Skeletal muscle satellite cell (primary cell): ENCODE data around the gene NSD1.
"Not testable (repeated sequence)": the region's sequence is repeated elsewhere in the genome, so short reads cannot be mapped to it uniquely, and the experiment has no call there.

Source experiments
- H3K27me3 ChIP-seq: 2 replicates; pipeline ENCODE4 v1.7.0; 2013; ENCODE audit warnings: low read length; ENCODE audit not compliant: control insufficient read depth, insufficient read depth
- H3K36me3 ChIP-seq: 2 replicates; pipeline ENCODE4 v1.7.0; 2013; ENCODE audit warnings: mild to moderate bottlenecking, control low read depth, low read length; ENCODE audit not compliant: insufficient read depth
- H3K4me1 ChIP-seq: 2 replicates; pipeline ENCODE4 v1.7.0; 2013; ENCODE audit warnings: low read length; ENCODE audit not compliant: control insufficient read depth, insufficient read depth
- H3K4me2 ChIP-seq: 2 replicates; pipeline ENCODE4 v1.7.0; 2013; ENCODE audit warnings: mild to moderate bottlenecking, low read length
- H3K4me3 ChIP-seq: 2 replicates; pipeline ENCODE4 v1.7.0; 2013; ENCODE audit warnings: low read length
- H3K9ac ChIP-seq: 2 replicates; pipeline ENCODE4 v1.7.0; 2013; ENCODE audit warnings: mild to moderate bottlenecking, low read depth, low read length, moderate library complexity
- H3K9me3 ChIP-seq: replicated peaks from 2 replicates; pipeline ENCODE4 v1.7.0; 2013; ENCODE audit warnings: mild to moderate bottlenecking, control low read depth, low read length

The NSD1 gene

GRCh38 chr5:177232358-177232757 is 98.8 kb downstream of the NSD1 start:
- peaks cover 18% of the 10 kb centered on the region for H3K36me3 ChIP-seq
- no peak overlapping the region for H3K4me3 ChIP-seq
- H3K9ac ChIP-seq, result no peak overlapping the region
- no peak overlapping the region for H3K4me2 ChIP-seq
- H3K27me3 ChIP-seq, result no peaks in the 10 kb centered on the region
- peaks cover 14% of the 10 kb centered on the region for H3K4me1 ChIP-seq
- H3K9me3 ChIP-seq, result no peaks in the 10 kb centered on the region

DNA sequence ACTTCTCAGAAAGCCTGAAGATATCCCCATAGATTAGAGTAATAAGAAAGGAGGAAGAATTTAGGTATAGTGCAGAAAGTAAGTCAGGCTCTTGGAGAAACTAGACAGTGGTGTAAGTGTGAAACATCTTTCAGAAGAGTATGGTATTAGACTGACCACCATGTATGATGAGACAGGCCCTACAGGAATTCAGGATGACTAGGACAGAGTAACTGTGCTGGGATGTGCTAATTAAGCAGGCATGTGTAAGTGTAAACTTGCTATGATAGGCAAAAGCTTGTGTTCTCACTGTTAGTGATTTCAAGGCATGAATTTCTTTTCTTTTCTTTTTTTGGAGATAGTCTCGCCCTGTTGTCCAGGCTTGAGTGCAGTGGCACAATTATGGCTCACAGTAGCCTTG is 99.2 kb downstream of the NSD1 start:
- no peaks in the 10 kb centered on the region for H3K9me3 ChIP-seq
- H3K4me1 ChIP-seq, result peaks cover 14% of the 10 kb centered on the region
- H3K4me2 ChIP-seq, result no peak overlapping the region
- no peaks in the 10 kb centered on the region for H3K27me3 ChIP-seq
- H3K36me3 ChIP-seq, result peaks cover 21% of the 10 kb centered on the region
- no peak overlapping the region for H3K4me3 ChIP-seq
- H3K9ac ChIP-seq, result no peak overlapping the region

DNA sequence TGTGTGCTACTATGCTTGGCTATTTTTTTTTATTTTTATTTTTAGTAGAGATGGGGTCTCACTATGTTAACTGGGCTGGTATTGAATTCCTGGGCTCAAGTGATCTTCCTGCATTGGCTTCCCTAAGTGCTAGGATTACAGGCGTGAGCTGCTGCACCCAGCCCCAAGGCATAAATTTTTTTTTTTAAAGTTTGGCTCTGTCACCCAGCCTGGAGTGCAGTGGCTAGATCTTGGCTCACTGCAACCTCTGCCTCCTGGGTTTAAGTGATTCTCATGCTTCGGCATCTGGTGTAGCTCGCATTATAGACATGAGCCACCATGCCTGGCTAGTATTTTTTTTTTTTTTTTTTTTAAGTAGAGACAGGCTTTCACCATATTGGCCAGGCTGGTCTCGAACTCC is 99.6 kb downstream of the NSD1 start:
- Histone ChIP-seq H3K9ac (no peak overlapping the region), H3K27me3 (no peaks in the 10 kb centered on the region), H3K9me3 (no peaks in the 10 kb centered on the region), H3K4me1 (peaks cover 14% of the 10 kb centered on the region), H3K4me2 (no peak overlapping the region), H3K36me3 (peaks cover 25% of the 10 kb centered on the region), H3K4me3 (no peak overlapping the region)

DNA sequence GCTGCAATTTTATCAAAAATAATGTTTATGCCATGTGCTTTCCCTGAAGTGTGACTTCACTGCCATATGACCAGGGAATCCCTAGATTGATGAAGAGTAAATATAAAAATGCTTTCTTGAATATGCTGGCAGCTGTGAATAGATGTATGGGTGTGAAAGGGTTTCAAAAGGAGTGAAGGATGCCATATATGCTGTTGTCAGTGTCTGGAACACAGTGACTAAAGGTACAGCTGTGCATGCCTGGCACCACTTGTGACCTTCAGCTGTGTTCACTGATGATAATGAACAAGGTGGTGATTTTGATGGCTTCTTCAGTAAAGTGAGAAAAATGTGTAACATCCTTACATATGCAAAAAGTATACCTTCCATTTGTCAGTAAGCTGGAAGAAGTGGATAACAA is 100.2 kb downstream of the NSD1 start:
- Histone ChIP-seq H3K27me3 (no peaks in the 10 kb centered on the region), H3K4me3 (no peak overlapping the region), H3K4me1 (peaks cover 14% of the 10 kb centered on the region), H3K4me2 (no peak overlapping the region), H3K9ac (no peak overlapping the region), H3K9me3 (no peaks in the 10 kb centered on the region), H3K36me3 (peaks cover 31% of the 10 kb centered on the region)

GRCh38 chr5:177234841-177235240 is 101.3 kb downstream of the NSD1 start:
- Histone ChIP-seq H3K4me3 (no peak overlapping the region), H3K4me1 (peaks cover 14% of the 10 kb centered on the region), H3K4me2 (no peak overlapping the region), H3K27me3 (no peaks in the 10 kb centered on the region), H3K36me3 (peaks cover 40% of the 10 kb centered on the region), H3K9me3 (no peaks in the 10 kb centered on the region), H3K9ac (no peak overlapping the region)

GRCh38 chr5:177241768-177242167 is 108.2 kb downstream of the NSD1 start:
- no peak overlapping the region for H3K4me3 ChIP-seq
- no peaks in the 10 kb centered on the region for H3K9me3 ChIP-seq
- H3K4me2 ChIP-seq, result no peak overlapping the region
- no peaks in the 10 kb centered on the region for H3K27me3 ChIP-seq
- no peak overlapping the region for H3K9ac ChIP-seq
- H3K4me1 ChIP-seq, result no peaks in the 10 kb centered on the region
- peaks cover 47% of the 10 kb centered on the region for H3K36me3 ChIP-seq

- H3K9ac ChIP-seq, result no peak overlapping the region
- H3K36me3 ChIP-seq, result peaks cover 49% of the 10 kb centered on the region
- H3K27me3 ChIP-seq, result no peaks in the 10 kb centered on the region
Observed at GRCh38 chr5:177242304-177242703, 108.7 kb downstream of the NSD1 start.

DNA sequence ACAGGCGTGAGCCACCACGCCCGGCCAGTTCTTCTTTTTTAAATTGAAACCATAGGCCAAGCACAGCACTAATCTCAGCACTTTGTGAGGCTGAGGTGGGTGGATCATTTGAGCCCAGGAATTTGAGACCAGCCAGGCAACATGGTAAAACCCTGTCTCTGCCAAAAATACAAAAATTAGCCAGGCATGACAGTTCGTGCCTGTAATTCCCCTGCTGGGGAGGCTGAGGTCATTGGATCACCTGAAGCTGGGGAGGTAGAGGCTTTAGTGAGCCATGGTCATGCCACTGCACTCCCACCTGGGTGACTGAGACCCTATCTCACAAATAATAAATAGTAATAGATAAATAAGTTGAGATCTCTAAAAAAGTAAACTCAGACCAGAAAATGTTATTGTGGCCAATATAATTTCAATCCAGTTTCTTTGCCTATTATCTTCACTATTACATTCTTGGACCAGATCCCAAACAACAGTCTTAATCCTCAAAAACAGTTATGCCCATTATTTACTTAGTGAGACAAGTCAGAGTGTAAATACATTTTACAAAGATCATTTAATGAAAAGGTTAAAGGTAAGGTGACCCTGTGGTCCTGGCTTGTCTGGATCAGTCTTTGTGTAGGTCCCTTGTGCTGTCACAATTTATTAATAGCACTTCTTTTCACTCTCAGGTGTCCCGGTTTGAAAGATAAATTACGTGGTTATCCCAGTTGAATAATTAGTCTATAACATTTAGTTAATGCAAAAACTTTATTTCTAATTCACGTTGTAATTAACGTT is 116.4 kb downstream of the NSD1 start:
- Histone ChIP-seq H3K4me2 (no peak overlapping the region), H3K4me3 (no peak overlapping the region), H3K4me1 (no peaks in the 10 kb centered on the region), H3K27me3 (no peaks in the 10 kb centered on the region), H3K36me3 (peaks cover 62% of the 10 kb centered on the region), H3K9me3 (no peaks in the 10 kb centered on the region), H3K9ac (no peak overlapping the region)

More at GRCh38 chr5:177242304-177242703, 108.7 kb downstream of the NSD1 start:
- Histone ChIP-seq H3K9me3 (no peaks in the 10 kb centered on the region), H3K4me1 (no peaks in the 10 kb centered on the region), H3K4me2 (no peak overlapping the region), H3K4me3 (no peak overlapping the region)

- H3K4me1 ChIP-seq, result no peaks in the 10 kb centered on the region
- H3K27me3 ChIP-seq, result no peaks in the 10 kb centered on the region
- H3K9ac ChIP-seq, result no peak overlapping the region
- H3K4me3 ChIP-seq, result no peak overlapping the region
- peaks cover 48% of the 10 kb centered on the region for H3K36me3 ChIP-seq
- H3K9me3 ChIP-seq, result no peaks in the 10 kb centered on the region
- no peak overlapping the region for H3K4me2 ChIP-seq
Observed at GRCh38 chr5:177253252-177253651, 119.7 kb downstream of the NSD1 start.

DNA sequence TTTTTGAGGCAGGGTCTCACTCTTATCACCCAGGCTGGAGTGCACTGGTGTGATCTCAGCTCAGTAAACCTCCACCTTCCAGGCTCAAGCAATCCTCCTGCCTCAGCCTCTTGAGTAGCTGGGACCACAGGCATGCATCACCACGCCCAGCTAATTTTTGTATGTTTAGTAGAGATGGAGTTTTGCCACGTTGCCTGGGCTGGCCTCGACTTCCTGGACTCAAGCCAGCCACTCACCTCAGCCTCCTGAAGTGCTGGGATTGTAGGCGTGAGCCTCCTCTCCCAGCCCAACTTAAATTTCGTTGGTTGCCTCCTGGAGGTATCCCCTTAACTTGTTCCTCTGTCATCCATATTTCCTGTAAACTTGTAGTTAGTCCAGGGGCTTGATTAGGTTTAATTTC is 122.7 kb downstream of the NSD1 start:
- Histone ChIP-seq H3K4me1 (no peaks in the 10 kb centered on the region), H3K4me2 (no peak overlapping the region), H3K36me3 (peaks cover 53% of the 10 kb centered on the region), H3K4me3 (no peak overlapping the region), H3K27me3 (no peaks in the 10 kb centered on the region), H3K9ac (no peak overlapping the region), H3K9me3 (no peaks in the 10 kb centered on the region)

- not testable (repeated sequence) for H3K9ac ChIP-seq, H3K4me2 ChIP-seq, H3K4me3 ChIP-seq, H3K4me1 ChIP-seq, H3K27me3 ChIP-seq, H3K9me3 ChIP-seq
- peaks cover 55% of the 10 kb centered on the region for H3K36me3 ChIP-seq
Observed at GRCh38 chr5:177258711-177259110, 125.1 kb downstream of the NSD1 start.

GRCh38 chr5:177260961-177261360 is 127.4 kb downstream of the NSD1 start:
- Histone ChIP-seq H3K9me3 (no peaks in the 10 kb centered on the region), H3K4me3 (no peak overlapping the region), H3K4me1 (no peaks in the 10 kb centered on the region), H3K9ac (no peak overlapping the region), H3K4me2 (no peak overlapping the region), H3K27me3 (no peaks in the 10 kb centered on the region), H3K36me3 (peaks cover 62% of the 10 kb centered on the region)
